Right ventricle myocardium superior (tissue), 1 donor: ENCODE measurements around the gene PCBP1. TPM values are rescaled to one million over a fixed set of nuclear protein-coding genes. Genes with fewer than 3 reads are reported as not detected.
"Not testable (repeated sequence)": the region's sequence is repeated elsewhere in the genome, so short reads cannot be mapped to it uniquely, and the experiment has no call there.

ENCODE experiments used
- ATAC-seq: fragments of 200-7000 bp; cut with Tn5 transposase; one replicate; pipeline ENCODE4 v1.9.1; 2020; ENCODE audit warnings: mild to moderate bottlenecking; ENCODE audit not compliant: poor library complexity
- DNase-seq: peaks from one replicate; pipeline ENCODE4 v3.0.0-alpha.2; 2020
- intact Hi-C: fragments of 100-400 bp; cut with DNase I; formaldehyde crosslinking; loops from one replicate; pipeline ENCODE4 v1.11.2; 2022
- total RNA-seq: library from RNA; stranded (reverse); fragmentation: NEBNext Ultra II Directional; extraction: Animal tissue kit (Norgen Biotek cat#: 25700); gene quantifications from one replicate; pipeline ENCODE4 v1.2.1, GENCODE V29; 2021
- donor health status: DM: no; HTN: yes; CAD: no; lungs with severe emphysema.

The PCBP1 gene
- total RNA-seq, 1 donor from 2014 or later, result 201 TPM

DNA sequence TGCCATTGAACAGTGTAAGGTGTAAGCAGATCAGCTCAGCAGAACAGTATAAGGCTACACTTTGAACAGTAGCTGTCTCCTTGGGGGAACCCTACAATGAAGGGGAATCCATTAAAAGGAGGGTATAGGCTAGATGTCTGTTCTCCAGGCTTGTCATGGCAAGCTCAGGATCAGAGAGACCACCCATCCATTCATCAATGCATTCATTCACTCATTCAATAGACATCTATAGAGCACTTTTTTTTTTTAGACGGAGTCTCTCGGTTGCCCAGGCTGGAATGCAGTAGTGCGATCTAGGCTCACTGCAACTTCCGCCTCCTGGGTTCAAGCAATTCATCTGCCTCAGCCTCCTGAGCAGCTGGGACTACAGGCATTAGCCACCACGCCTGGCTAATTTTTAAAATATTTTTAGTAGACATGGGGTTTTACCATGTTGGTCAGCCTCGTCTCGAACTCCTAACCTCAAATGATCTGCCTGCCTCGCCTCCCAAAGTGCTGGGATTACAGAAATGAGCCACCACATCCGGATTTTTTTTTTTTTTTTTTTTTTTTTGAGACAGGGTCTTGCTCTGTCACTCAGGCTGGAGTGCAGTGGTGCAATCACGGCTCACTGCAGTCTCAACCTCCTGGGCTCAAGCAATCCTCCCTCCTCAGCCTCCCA is 47.2 kb downstream of the PCBP1 start:
- ATAC-seq, intact Hi-C loops, DNase-seq: not testable (repeated sequence)

Other genes starting within 250 kb of the PCBP1 start
- 54.6 TPM for gene SNRNP27, start 193.5 kb upstream of the PCBP1 start, total RNA-seq
- gene MXD1, start 172.4 kb upstream of the PCBP1 start, total RNA-seq, result 5.1 TPM
- gene ASPRV1, start 125.8 kb upstream of the PCBP1 start, total RNA-seq, result 0.78 TPM
- gene C2orf42, start 103.5 kb downstream of the PCBP1 start, total RNA-seq, result 13.6 TPM
- 44.3 TPM for gene TIA1, start 161.2 kb downstream of the PCBP1 start, total RNA-seq
- gene PCYOX1, start 170.7 kb downstream of the PCBP1 start, total RNA-seq, result 106 TPM
- gene SNRPG, start 206.3 kb downstream of the PCBP1 start, total RNA-seq, result 150 TPM
- 23.3 TPM for gene FAM136A, start 214.6 kb downstream of the PCBP1 start, total RNA-seq